ENCODE results near the gene PIP5K1A.
"Not testable (repeated sequence)": the region's sequence is repeated elsewhere in the genome, so short reads cannot be mapped to it uniquely, and the experiment has no call there.

Gene PIP5K1A

GRCh38 chr1:151198254-151199127 is at the start of gene PIP5K1A:
PIP5K1A (plus strand) TSS chr1:151198552; CDS start chr1:151198997, 445 bp downstream.
- peak; percentile 93 for DNase-seq (ENCODE audit: low read depth, low spot score)

- peak; percentile 48 for DNase-seq (ENCODE audit: low read depth, low spot score)
Observed at GRCh38 chr1:151156515-151156819, 41.9 kb upstream of the PIP5K1A start, which contains the start of gene TNFAIP8L2. TNFAIP8L2 (plus strand) TSS chr1:151156649; CDS start chr1:151158698, 2,049 bp downstream.

- DNase-seq (ENCODE audit: low read depth, low spot score): no peak
Observed at GRCh38 chr1:151157067-151157531, 41.3 kb upstream of the PIP5K1A start.

GRCh38 chr1:151158326-151158725 is 40.0 kb upstream of the PIP5K1A start:
- no peak for DNase-seq (ENCODE audit: low read depth, low spot score)

GRCh38 chr1:151158751-151159251 is 39.6 kb upstream of the PIP5K1A start:
- no peak for DNase-seq (ENCODE audit: low read depth, low spot score)

- no peak for DNase-seq (ENCODE audit: low read depth, low spot score)
Observed at GRCh38 chr1:151159373-151159772, 39.0 kb upstream of the PIP5K1A start.

- DNase-seq (ENCODE audit: low read depth, low spot score): no peak
Observed at GRCh38 chr1:151164732-151165280, 33.5 kb upstream of the PIP5K1A start.

GRCh38 chr1:151165281-151165737 is 33.0 kb upstream of the PIP5K1A start:
- no peak for DNase-seq (ENCODE audit: low read depth, low spot score)

GRCh38 chr1:151165738-151166504 is 32.4 kb upstream of the PIP5K1A start, which contains the start of the genes LYSMD1 and SCNM1:
LYSMD1 (minus strand) TSS chr1:151165902; CDS start chr1:151165258, 644 bp downstream.
SCNM1 (plus strand) TSS chr1:151166144; CDS start chr1:151166153, 9 bp downstream.
- DNase-seq (ENCODE audit: low read depth, low spot score): peak; percentile 91

GRCh38 chr1:151166505-151166956 is 31.8 kb upstream of the PIP5K1A start:
- no peak for DNase-seq (ENCODE audit: low read depth, low spot score)

GRCh38 chr1:151167116-151167515 is 31.2 kb upstream of the PIP5K1A start:
- DNase-seq (ENCODE audit: low read depth, low spot score): no peak

- no peak for DNase-seq (ENCODE audit: low read depth, low spot score)
Observed at GRCh38 chr1:151171190-151171589, 27.2 kb upstream of the PIP5K1A start.

GRCh38 chr1:151175041-151175741 is 23.2 kb upstream of the PIP5K1A start:
- DNase-seq (ENCODE audit: low read depth, low spot score): no peak

- DNase-seq (ENCODE audit: low read depth, low spot score): no peak
Observed at GRCh38 chr1:151175863-151176262, 22.5 kb upstream of the PIP5K1A start, which contains the start of gene TMOD4. TMOD4 (minus strand) TSS chr1:151175981; CDS start chr1:151174875, 1,106 bp downstream.

- DNase-seq (ENCODE audit: low read depth, low spot score): no peak
Observed at GRCh38 chr1:151176514-151177045, 21.8 kb upstream of the PIP5K1A start.

- DNase-seq (ENCODE audit: low read depth, low spot score): no peak
Observed at GRCh38 chr1:151184211-151184610, 14.1 kb upstream of the PIP5K1A start.

GRCh38 chr1:151187205-151187604 is 11.1 kb upstream of the PIP5K1A start:
- no peak for DNase-seq (ENCODE audit: low read depth, low spot score)

- not testable (repeated sequence) for DNase-seq (ENCODE audit: low read depth, low spot score)
Observed at GRCh38 chr1:151188667-151189066, 9.7 kb upstream of the PIP5K1A start.

GRCh38 chr1:151189637-151190445 is 8.5 kb upstream of the PIP5K1A start, which contains the start of gene VPS72:
VPS72 (minus strand) TSS chr1:151190197; CDS start chr1:151190121, 76 bp downstream.
- peak; percentile 71 for DNase-seq (ENCODE audit: low read depth, low spot score)

GRCh38 chr1:151192047-151192446 is 6.3 kb upstream of the PIP5K1A start:
- DNase-seq (ENCODE audit: low read depth, low spot score): no peak

Data from activated naive CD8-positive, alpha-beta T cell treated with anti-CD3 and anti-CD28 coated beads, Interleukin-2, amount 50 U/mL, for 16 hours (primary cell).